HEK293T (cell line): ENCODE results near the gene VTI1A.

Source experiments
- CTCF ChIA-PET: fragments of 350-600 bp; formaldehyde crosslinking; extraction: SDS; loops from one replicate; lab custom pipeline; 2021; ENCODE audit warnings: antibody characterized with exemption, inconsistent platforms; lab: Yijun Ruan, JAX
- POLR2A ChIA-PET: fragments of 350-600 bp; formaldehyde crosslinking; extraction: SDS; loops from one replicate; lab custom pipeline; 2020; ENCODE audit warnings: antibody characterized with exemption, inconsistent platforms; lab: Yijun Ruan, JAX
- DNase-seq: peaks from one replicate; pipeline ENCODE4 v3.0.0; 2012; ENCODE audit warnings: mixed read lengths; ENCODE audit errors: extremely low spot score
- ARNT ChIP-seq: fragments of 450-650 bp; IDR thresholded peaks from 2 replicates; pipeline ENCODE4 v1.6.1; 2017; ENCODE audit warnings: mild to moderate bottlenecking
- BHLHE40 ChIP-seq: fragments of 450-650 bp; IDR thresholded peaks from 2 replicates; pipeline ENCODE4 v1.6.1; 2016; ENCODE audit warnings: mild to moderate bottlenecking, moderate library complexity, borderline replicate concordance
- CTBP1 ChIP-seq: fragments of 450-650 bp; IDR thresholded peaks from 2 replicates; pipeline ENCODE4 v1.6.1; 2016; ENCODE audit warnings: borderline replicate concordance
- ELF4 ChIP-seq: fragments of 450-650 bp; IDR thresholded peaks from 2 replicates; pipeline ENCODE4 v1.6.1; 2017; ENCODE audit warnings: antibody characterized with exemption
- FOXA1 ChIP-seq: fragments of 450-650 bp; IDR thresholded peaks from 2 replicates; pipeline ENCODE4 v1.6.1; 2016; ENCODE audit warnings: mild to moderate bottlenecking
- FOXK2 ChIP-seq: fragments of 450-650 bp; IDR thresholded peaks from 2 replicates; pipeline ENCODE4 v1.6.1; 2016; ENCODE audit warnings: mild to moderate bottlenecking
- FOXM1 ChIP-seq: fragments of 450-650 bp; IDR thresholded peaks from 2 replicates; pipeline ENCODE4 v1.6.1; 2017; ENCODE audit warnings: mild to moderate bottlenecking, borderline replicate concordance
- HDGF ChIP-seq: fragments of 450-650 bp; IDR thresholded peaks from 2 replicates; pipeline ENCODE4 v1.6.1; 2017; ENCODE audit warnings: antibody characterized with exemption, borderline replicate concordance
- L3MBTL2 ChIP-seq: fragments of 450-650 bp; conservative IDR thresholded peaks from 2 replicates; pipeline ENCODE4 v1.6.1; 2016; ENCODE audit warnings: mild to moderate bottlenecking
- LEF1 ChIP-seq: fragments of 450-650 bp; IDR thresholded peaks from 2 replicates; pipeline ENCODE4 v1.6.1; 2017; ENCODE audit warnings: mild to moderate bottlenecking, borderline replicate concordance
- NFRKB ChIP-seq: fragments of 450-650 bp; IDR thresholded peaks from 2 replicates; pipeline ENCODE4 v1.6.1; 2016; ENCODE audit warnings: mild to moderate bottlenecking, moderate library complexity
- SP1 ChIP-seq: fragments of 450-650 bp; IDR thresholded peaks from 2 replicates; pipeline ENCODE4 v1.6.1; 2017
- SUZ12 ChIP-seq: fragments of 450-650 bp; IDR thresholded peaks from 2 replicates; pipeline ENCODE4 v1.6.1; 2016; ENCODE audit warnings: mild to moderate bottlenecking
- TARDBP ChIP-seq: fragments of 450-650 bp; IDR thresholded peaks from 2 replicates; pipeline ENCODE4 v1.6.1; 2016
- ZNF384 ChIP-seq: fragments of 450-650 bp; IDR thresholded peaks from 2 replicates; pipeline ENCODE4 v1.6.1; 2016
- TF ChIP-seq, protein P1 (sequence below): fragments of 450-650 bp; IDR thresholded peaks from 2 replicates; pipeline ENCODE4 v1.6.1; 2016

The VTI1A gene

DNA sequence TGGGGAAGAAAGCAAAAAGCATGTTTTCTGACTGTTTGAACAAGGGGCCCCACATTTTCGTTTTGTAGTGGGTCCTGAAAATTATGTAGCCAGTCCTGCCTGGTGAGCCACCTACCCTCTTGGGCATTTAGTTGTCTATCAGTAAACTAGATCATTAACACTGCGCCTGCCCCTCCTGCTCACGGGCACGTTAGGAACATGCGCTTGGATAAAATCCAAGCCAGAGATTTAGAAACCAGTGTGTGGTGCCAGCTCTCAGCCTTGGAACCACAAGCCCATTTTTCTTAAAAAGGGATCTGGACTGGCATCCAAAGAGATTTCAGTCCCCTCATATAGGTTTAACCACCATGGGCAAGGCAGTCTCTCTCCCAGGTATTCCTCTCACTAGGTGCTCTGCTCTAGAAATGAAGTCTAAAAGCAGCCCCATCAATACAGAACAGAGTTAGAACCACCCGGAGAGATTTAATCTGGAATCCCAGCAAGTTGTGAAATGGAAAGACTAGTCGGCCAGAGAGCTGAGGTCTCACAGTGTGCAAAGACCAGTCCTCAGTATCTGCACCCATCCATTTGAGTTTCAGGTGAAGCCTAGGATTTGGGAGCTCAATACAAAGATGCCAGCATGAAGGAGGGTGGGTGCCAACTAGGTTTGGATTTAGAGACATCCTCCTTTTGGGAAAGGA, 379.1 kb downstream of the VTI1A start:
- DNase-seq, result no peak
- TF ChIP-seq FOXM1 (no peak), L3MBTL2 (no peak), FOXA1 (no peak), SP1 (no peak), FOXK2 (no peak), SUZ12 (no peak), TARDBP (no peak), NFRKB (no peak), BHLHE40 (no peak), LEF1 (no peak), HDGF (no peak), CTBP1 (no peak)
- TF ChIP-seq, protein P1, sequence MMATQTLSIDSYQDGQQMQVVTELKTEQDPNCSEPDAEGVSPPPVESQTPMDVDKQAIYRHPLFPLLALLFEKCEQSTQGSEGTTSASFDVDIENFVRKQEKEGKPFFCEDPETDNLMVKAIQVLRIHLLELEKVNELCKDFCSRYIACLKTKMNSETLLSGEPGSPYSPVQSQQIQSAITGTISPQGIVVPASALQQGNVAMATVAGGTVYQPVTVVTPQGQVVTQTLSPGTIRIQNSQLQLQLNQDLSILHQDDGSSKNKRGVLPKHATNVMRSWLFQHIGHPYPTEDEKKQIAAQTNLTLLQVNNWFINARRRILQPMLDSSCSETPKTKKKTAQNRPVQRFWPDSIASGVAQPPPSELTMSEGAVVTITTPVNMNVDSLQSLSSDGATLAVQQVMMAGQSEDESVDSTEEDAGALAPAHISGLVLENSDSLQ, result no peak
- ChIA-PET POLR2A (no interaction called here), CTCF (no interaction called here)

DNA sequence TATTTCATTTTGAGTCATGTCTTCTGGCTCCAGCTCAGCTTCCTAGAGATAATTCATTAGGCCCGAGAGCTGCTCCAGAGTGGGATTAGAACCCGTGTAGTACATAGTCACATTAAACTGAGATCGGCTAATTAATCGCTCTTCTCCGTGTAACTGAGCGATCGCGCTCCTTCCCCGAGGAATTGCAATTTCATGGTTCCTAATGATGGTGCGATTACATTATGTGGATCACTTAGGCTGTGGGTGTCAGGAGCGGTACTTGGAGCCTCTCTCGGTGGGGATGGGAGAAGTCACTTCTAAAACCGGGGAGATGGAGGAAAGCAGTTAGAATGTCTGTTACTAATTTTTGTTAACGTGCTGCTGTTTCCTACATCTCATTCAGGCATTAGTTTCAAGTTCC, 380.1 kb downstream of the VTI1A start:
- ChIA-PET POLR2A (no interaction called here), CTCF (no interaction called here)
- TF ChIP-seq SUZ12 (no peak), FOXA1 (no peak), BHLHE40 (no peak), L3MBTL2 (no peak), NFRKB (no peak), FOXK2 (no peak), TARDBP (no peak), ZNF384 (no peak), SP1 (no peak), CTBP1 (no peak), ARNT (no peak), FOXM1 (no peak), HDGF (no peak), ELF4 (no peak), LEF1 (no peak)
- TF ChIP-seq, protein P1, result no peak
- no peak for DNase-seq

DNA sequence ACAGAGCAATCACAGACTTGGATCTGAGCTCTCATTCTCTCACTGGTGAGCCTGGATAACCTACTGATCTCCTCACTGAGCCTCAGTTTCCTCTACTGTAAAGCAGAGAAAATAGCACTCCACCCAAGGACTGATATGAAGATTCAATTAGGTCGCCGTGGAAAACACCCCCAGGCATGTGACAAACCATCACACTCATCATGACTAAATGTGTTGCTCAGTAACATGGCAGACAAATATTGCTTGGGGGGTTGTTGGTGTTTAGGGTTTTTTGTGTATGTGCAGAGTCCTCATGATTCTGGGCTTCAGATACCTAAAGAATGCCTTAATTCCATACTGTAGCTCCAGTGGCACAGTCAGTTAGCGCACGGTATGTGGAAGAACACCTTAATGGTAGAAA, 380.9 kb downstream of the VTI1A start:
- TF ChIP-seq SUZ12, result no peak
- no peak for TF ChIP-seq ELF4
- ChIA-PET POLR2A (no interaction called here), CTCF (no interaction called here)
- DNase-seq, result no peak

DNA sequence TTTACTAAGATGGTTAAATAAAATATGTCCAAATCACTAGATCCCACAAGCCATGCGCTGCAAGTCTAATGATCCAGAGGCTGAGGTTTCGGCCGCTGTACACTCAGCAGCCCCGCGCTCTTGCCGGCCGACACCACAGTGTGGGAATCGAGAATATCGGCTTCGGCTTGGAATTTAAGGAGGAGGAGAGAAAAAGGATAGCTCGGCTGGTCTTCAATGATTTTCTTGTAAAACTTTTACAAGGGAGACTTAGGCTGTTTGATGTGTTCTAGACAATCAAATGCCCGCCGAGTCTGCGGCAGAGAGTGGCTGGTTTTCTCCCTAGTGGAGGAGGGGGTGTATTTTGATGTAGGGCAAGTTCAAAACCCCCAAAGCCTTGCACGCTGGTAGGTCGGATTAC, 384.8 kb downstream of the VTI1A start:
- no peak for DNase-seq
- ChIA-PET CTCF (no interaction called here), POLR2A (no interaction called here)
- TF ChIP-seq SP1 (no peak), FOXM1 (no peak), FOXK2 (no peak), TARDBP (no peak), ZNF384 (no peak), NFRKB (no peak), L3MBTL2 (no peak), LEF1 (no peak), SUZ12 (no peak), BHLHE40 (no peak), ARNT (no peak), HDGF (no peak), ELF4 (no peak), FOXA1 (no peak), CTBP1 (no peak)
- TF ChIP-seq, protein P1, result no peak

DNA sequence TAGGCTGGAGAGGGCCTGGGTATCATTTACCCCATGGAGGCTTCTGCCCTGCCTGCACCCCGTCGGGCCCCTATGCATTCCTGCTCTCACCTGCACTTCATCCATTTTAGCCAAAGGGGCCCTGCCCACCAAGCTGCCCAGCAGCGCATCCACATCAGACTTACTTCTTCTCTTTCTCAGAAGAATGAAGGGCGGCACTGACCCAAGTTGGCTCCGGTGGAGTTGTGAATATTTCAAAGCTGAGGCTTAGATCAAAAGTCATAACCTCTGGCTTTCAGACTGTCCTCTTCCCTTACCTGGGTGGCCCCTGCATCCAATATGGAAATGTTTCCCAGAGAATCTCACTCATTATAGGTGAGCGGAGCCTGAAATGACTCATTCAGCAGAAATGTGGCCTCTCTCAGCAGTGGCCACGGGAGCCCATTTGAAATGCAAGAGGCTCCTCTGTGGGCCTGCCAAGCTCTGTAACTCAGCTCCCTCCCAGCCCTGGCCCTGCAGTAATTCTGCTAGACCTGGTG, 385.4 kb downstream of the VTI1A start:
- ChIA-PET CTCF (no interaction called here), POLR2A (no interaction called here)
- TF ChIP-seq ZNF384 (no peak), FOXK2 (no peak), LEF1 (no peak), FOXM1 (no peak), BHLHE40 (no peak), L3MBTL2 (no peak), FOXA1 (no peak), HDGF (no peak), NFRKB (no peak), ELF4 (no peak), ARNT (no peak), SP1 (no peak), CTBP1 (no peak), TARDBP (no peak)
- TF ChIP-seq, protein P1, result no peak
- DNase-seq, result no peak

DNA sequence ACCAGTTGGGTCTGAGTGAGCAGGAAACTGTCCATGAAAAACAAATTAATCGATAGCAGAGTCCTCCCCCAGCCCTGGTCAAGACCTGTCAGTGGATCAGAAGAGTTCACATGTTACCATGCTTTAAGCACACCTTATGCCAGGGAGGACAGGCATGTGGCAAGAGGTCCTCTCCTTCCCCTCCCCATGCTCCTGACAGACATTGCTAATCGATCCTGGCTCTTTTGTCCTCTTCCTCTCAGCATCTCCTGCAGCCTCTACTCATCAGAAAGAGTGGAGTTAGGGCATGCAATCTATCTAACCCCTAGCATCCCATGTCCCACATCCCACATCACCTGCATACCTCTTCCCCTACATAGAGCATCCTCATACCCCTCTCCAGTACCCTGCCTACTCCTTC, 385.9 kb downstream of the VTI1A start:
- POLR2A ChIA-PET, result no interaction called here
- no peak for TF ChIP-seq TARDBP
- TF ChIP-seq FOXK2, result no peak
- DNase-seq, result no peak
- CTCF ChIA-PET, result no interaction called here
